Endothelial cell of umbilical vein (primary cell): ENCODE data around the gene ACSL6. TPM values are rescaled to one million over a fixed set of nuclear protein-coding genes. Genes with fewer than 3 reads are reported as not detected.

Experiments used
- BruUV-seq: library from RNA; stranded (reverse); fragments of 400-500 nt; replicated peaks from 2 replicates; lab custom pipeline; 2021; lab: Mats Ljungman, UMichigan
- CTCF ChIA-PET: fragments of 300-600, 350-600 bp; sonication (Branson Sonifier 250); formaldehyde crosslinking; loops from one replicate; lab custom pipeline; 2021; ENCODE audit warnings: antibody characterized with exemption, inconsistent platforms; lab: Charles Lee
- POLR2A ChIA-PET: fragments of 300-600, 350-600 bp; sonication (Branson Sonifier 250); formaldehyde crosslinking; loops from one replicate; lab custom pipeline; 2021; ENCODE audit warnings: antibody characterized with exemption, inconsistent platforms; lab: Charles Lee
- DNase-seq: peaks from one replicate; pipeline ENCODE4 v3.0.0-alpha.2; 2011; ENCODE audit warnings: low read depth, low spot score
- FAIRE-seq: peaks from 2 replicates; lab custom pipeline; 2011; peaks lifted over from hg19 to GRCh38; lab: Jason Lieb, UNC
- H2AFZ ChIP-seq: 2 replicates; pipeline ENCODE4 v1.6.0; 2012; ENCODE audit warnings: low read depth, low read length, control low read depth, inconsistent platforms
- H3K27ac ChIP-seq: 2 replicates; pipeline ENCODE4 v1.5.1; 2011; ENCODE audit warnings: low read depth, mild to moderate bottlenecking, control low read depth, low read length, moderate library complexity; ENCODE audit not compliant: insufficient read depth
- H3K27me3 ChIP-seq, 2 experiments: 2 replicates each; pipeline versions ENCODE4 v1.6.0 to v1.6.1; 2011; ENCODE audit warnings: low read length in 2 of 2, mixed read lengths in 1 of 2; ENCODE audit not compliant: control insufficient read depth in 2 of 2, insufficient read depth in 2 of 2
- H3K36me3 ChIP-seq, 2 experiments: 2 replicates in 1 of 2; 3 replicates in 1 of 2; pipeline ENCODE4 v1.5.1; 2011; ENCODE audit warnings: low read length in 2 of 2, mild to moderate bottlenecking in 1 of 2, moderate library complexity in 1 of 2; ENCODE audit not compliant: control insufficient read depth in 2 of 2, insufficient read depth in 2 of 2; ENCODE audit errors: extremely low read depth in 1 of 2
- H3K4me1 ChIP-seq: 3 replicates; pipeline ENCODE4 v1.5.1; 2011; ENCODE audit warnings: mild to moderate bottlenecking, low read length; ENCODE audit not compliant: control insufficient read depth, insufficient read depth; ENCODE audit errors: extremely low read depth
- H3K4me2 ChIP-seq: 2 replicates; pipeline ENCODE4 v1.6.1; 2011; ENCODE audit warnings: low read length, control low read depth, mixed read lengths; ENCODE audit not compliant: insufficient read depth
- H3K4me3 ChIP-seq, 3 experiments: fragments of 200-600 bp in 1 of 3; sonication (generic), shearing (Covaris generic) in 1 of 3; replicated peaks in 1 of 3; 2 replicates each; pipeline ENCODE4 v1.5.1; 2011 to 2016; ENCODE audit warnings: control low read depth in 3 of 3, low read length in 3 of 3, mild to moderate bottlenecking in 2 of 3, inconsistent platforms in 1 of 3, low read depth in 1 of 3, moderate library complexity in 1 of 3; ENCODE audit not compliant: insufficient read depth in 1 of 3
- H3K79me2 ChIP-seq: 2 replicates; pipeline ENCODE4 v1.6.0; 2012; ENCODE audit warnings: low read length, inconsistent platforms; ENCODE audit not compliant: control insufficient read depth, insufficient read depth
- H3K9ac ChIP-seq: replicated peaks from 2 replicates; pipeline ENCODE3; 2011; ENCODE audit warnings: low read length, control low read depth; ENCODE audit not compliant: insufficient read depth; ENCODE audit errors: extremely low read depth
- H3K9me1 ChIP-seq: replicated peaks from 3 replicates; pipeline ENCODE4 v1.6.0; 2011; ENCODE audit warnings: mild to moderate bottlenecking, low read length; ENCODE audit not compliant: control insufficient read depth, insufficient read depth; ENCODE audit errors: extremely low read depth
- H3K9me3 ChIP-seq: replicated peaks from 2 replicates; pipeline ENCODE4 v1.5.1; 2012; ENCODE audit warnings: low read length, inconsistent platforms; ENCODE audit not compliant: control insufficient read depth, insufficient read depth
- H4K20me1 ChIP-seq: replicated peaks from 2 replicates; pipeline ENCODE3; 2011; ENCODE audit warnings: mild to moderate bottlenecking, low read length; ENCODE audit not compliant: control insufficient read depth, insufficient read depth; ENCODE audit errors: extremely low read depth
- EZH2 ChIP-seq: IDR thresholded peaks from 2 replicates; pipeline ENCODE4 v1.6.1; 2012; ENCODE audit warnings: borderline replicate concordance, low read depth, mild to moderate bottlenecking, moderate library complexity, low read length, inconsistent platforms; ENCODE audit not compliant: severe bottlenecking
- FOS ChIP-seq: IDR thresholded peaks from 2 replicates; pipeline ENCODE4 v1.6.1; 2011; ENCODE audit warnings: mild to moderate bottlenecking, low read length, moderate library complexity, borderline replicate concordance; ENCODE audit not compliant: insufficient read depth
- GATA2 ChIP-seq: IDR thresholded peaks from 2 replicates; pipeline ENCODE4 v1.7.0; 2011; ENCODE audit warnings: low read depth, mild to moderate bottlenecking, moderate library complexity, mixed read lengths, low read length; ENCODE audit not compliant: insufficient read length, insufficient read depth
- JUN ChIP-seq: IDR thresholded peaks from 2 replicates; pipeline ENCODE4 v1.6.1; 2011; ENCODE audit warnings: borderline replicate concordance, low read depth; ENCODE audit not compliant: insufficient read length, insufficient read depth
- MYC ChIP-seq: IDR thresholded peaks from one replicate; pipeline ENCODE4 v1.6.1; 2011; ENCODE audit warnings: mild to moderate bottlenecking, low read depth, low read length
- POLR2A ChIP-seq: IDR thresholded peaks from 2 replicates; pipeline ENCODE4 v1.6.1; 2012; ENCODE audit warnings: low read depth, mild to moderate bottlenecking, control low read depth, low read length
- POLR2AphosphoS5 ChIP-seq: IDR thresholded peaks from 2 replicates; pipeline ENCODE4 v1.6.1; 2012; ENCODE audit warnings: low read depth, mild to moderate bottlenecking, control low read depth, low read length, moderate library complexity; ENCODE audit not compliant: insufficient read depth
- dilution Hi-C: fragments of 300-500 bp; cut with MboI; formaldehyde crosslinking; loops from one replicate; pipeline ENCODE4 v1.15.0; 2019; ENCODE audit warnings: low sequenced_read_pairs; ENCODE audit not compliant: extremely low pct_ligation_motif_present
- intact Hi-C: fragments of 100-400 bp; cut with micrococcal nuclease; formaldehyde crosslinking; loops from one replicate; pipeline ENCODE4 v1.10.0; 2022
- polyA plus RNA-seq, 4 experiments: library from polyadenylated mRNA; depleted of rRNA in 3 of 4; stranded (reverse) in 3 of 4; unstranded in 1 of 4; fragments of >200 nt; gene quantifications; 2 replicates each; pipeline versions ENCODE4 v1.2.1 to v1.2.3, GENCODE V29; 2011 to 2012; ENCODE audit warnings: missing spikeins in 1 of 4
- total RNA-seq: library from RNA; stranded (reverse); gene quantifications from 2 replicates; pipeline ENCODE4 v1.2.3, GENCODE V29; 2021
- TF ChIP-seq, protein P1 (sequence below), 2 donors: IDR thresholded peaks; 1 replicate in 1 of 2; 2 replicates in 1 of 2; pipeline ENCODE4 v1.5.1; 2011; ENCODE audit warnings: low read length in 2 of 2, mild to moderate bottlenecking in 2 of 2, moderate library complexity in 2 of 2, control low read depth in 1 of 2, inconsistent platforms in 1 of 2, low read depth in 1 of 2; ENCODE audit not compliant: insufficient read depth in 1 of 2; ENCODE audit errors: extremely low read depth in 1 of 2
- TF ChIP-seq, protein P2 (sequence below): IDR thresholded peaks from 2 replicates; pipeline ENCODE4 v1.6.1; 2011; ENCODE audit not compliant: insufficient read depth, insufficient read length

Gene ACSL6
- total and polyA plus RNA-seq, 2 donors (not counting 3 experiments of a cell fraction or from before 2014, with no cell fraction given) = not detected

DNA sequence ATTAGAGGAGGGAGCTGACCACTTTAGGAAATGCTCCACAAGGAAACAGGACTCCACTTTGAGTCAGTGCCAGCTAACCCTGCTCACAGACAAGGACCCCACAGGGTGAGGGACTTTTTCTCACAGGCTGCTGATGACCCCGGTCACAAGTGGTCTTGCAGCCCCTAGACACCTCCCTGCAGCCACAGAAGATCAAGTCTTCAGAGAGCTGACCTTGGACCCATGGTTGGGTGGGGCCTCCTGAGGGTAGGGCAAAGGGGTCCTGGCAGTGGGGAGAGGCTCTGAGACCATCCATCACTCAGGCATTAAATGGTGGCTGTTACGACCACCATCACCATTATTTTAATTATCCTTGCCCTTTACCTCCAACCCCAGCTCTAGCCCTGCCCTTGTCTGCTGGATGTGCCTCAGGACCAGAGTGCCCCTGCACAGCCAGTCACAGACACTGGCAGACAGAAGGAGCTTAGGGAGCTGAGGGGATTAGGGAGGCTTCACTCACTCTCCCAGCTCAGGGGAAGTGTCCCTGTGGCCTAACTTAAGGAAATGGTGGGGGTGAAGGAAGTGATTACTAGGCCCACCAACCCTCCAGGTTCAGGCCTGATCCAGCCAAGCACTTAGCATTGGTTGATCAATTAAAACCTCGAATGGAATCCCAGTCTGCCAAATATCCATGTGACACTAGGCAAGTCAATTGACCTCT lies 1.6 kb downstream of the ACSL6 start:
- FAIRE-seq = no peak

More for the DNA sequence above, 1.6 kb downstream of the ACSL6 start:
- Histone ChIP-seq H3K36me3 (no peaks in the 10 kb centered on the region), H3K27me3 (peaks cover 22 to 24% of the 10 kb centered on the region in 2 experiments), H4K20me1 (no peaks in the 10 kb centered on the region), H3K4me3 (no peak overlapping the region), H2AFZ (no peak overlapping the region), H3K9me3 (no peaks in the 10 kb centered on the region), H3K4me1 (no peaks in the 10 kb centered on the region), H3K9me1 (no peaks in the 10 kb centered on the region), H3K4me2 (no peak overlapping the region), H3K27ac (no peak overlapping the region), H3K9ac (no peak overlapping the region), H3K79me2 (no peaks in the 10 kb centered on the region)
- ChIA-PET POLR2A (no interaction called here), CTCF (interaction anchor here (0.6 to 7.6 kb wide), 4 partner anchors 14 to 587 kb away, joined by 3 to 323 read pairs (median 62); no protein-coding TSS in a partner anchor)
- intact Hi-C loops (no loop called here), dilution Hi-C loops (loop anchor here (25.0 kb wide), 1 partner anchor 423 kb away; no protein-coding TSS in a partner anchor)
- no peak for DNase-seq
- TF ChIP-seq, protein P1, sequence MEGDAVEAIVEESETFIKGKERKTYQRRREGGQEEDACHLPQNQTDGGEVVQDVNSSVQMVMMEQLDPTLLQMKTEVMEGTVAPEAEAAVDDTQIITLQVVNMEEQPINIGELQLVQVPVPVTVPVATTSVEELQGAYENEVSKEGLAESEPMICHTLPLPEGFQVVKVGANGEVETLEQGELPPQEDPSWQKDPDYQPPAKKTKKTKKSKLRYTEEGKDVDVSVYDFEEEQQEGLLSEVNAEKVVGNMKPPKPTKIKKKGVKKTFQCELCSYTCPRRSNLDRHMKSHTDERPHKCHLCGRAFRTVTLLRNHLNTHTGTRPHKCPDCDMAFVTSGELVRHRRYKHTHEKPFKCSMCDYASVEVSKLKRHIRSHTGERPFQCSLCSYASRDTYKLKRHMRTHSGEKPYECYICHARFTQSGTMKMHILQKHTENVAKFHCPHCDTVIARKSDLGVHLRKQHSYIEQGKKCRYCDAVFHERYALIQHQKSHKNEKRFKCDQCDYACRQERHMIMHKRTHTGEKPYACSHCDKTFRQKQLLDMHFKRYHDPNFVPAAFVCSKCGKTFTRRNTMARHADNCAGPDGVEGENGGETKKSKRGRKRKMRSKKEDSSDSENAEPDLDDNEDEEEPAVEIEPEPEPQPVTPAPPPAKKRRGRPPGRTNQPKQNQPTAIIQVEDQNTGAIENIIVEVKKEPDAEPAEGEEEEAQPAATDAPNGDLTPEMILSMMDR (IDR thresholded peaks at IDR 0.05; ENCODE audit: extremely low read depth in 1 of 2, insufficient read depth in 1 of 2, low read depth in 1 of 2, low read length in 2 of 2) = no peak
- TF ChIP-seq FOS = no peak
- TF ChIP-seq POLR2A = no peak
- TF ChIP-seq POLR2AphosphoS5 = no peak
- TF ChIP-seq MYC = no peak
- TF ChIP-seq JUN = no peak
- no peak for TF ChIP-seq EZH2
- TF ChIP-seq GATA2 = no peak
- TF ChIP-seq, protein P2, sequence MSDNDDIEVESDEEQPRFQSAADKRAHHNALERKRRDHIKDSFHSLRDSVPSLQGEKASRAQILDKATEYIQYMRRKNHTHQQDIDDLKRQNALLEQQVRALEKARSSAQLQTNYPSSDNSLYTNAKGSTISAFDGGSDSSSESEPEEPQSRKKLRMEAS = no peak
- no TSS peak for BruUV-seq
